LNCAP (cell line): ENCODE results near the gene SUPT4H1.

Experiments
- CTCF ChIP-seq: fragments of 450-650 bp; IDR thresholded peaks from 2 replicates; pipeline ENCODE4 v1.5.1; 2017; ENCODE audit warnings: mild to moderate bottlenecking

SUPT4H1 gene

GRCh38 chr17:58373003-58373402 is 21.0 kb upstream of the SUPT4H1 start:
- no peak for TF ChIP-seq CTCF

- TF ChIP-seq CTCF: no peak
Measured at GRCh38 chr17:58371300-58371950, 19.4 kb upstream of the SUPT4H1 start.

- TF ChIP-seq CTCF: no peak
Measured at GRCh38 chr17:58370716-58371115, 18.7 kb upstream of the SUPT4H1 start.

GRCh38 chr17:58370309-58370708 is 18.3 kb upstream of the SUPT4H1 start:
- TF ChIP-seq CTCF: no peak

GRCh38 chr17:58369214-58370031 is 17.4 kb upstream of the SUPT4H1 start:
- TF ChIP-seq CTCF: no peak

- no peak for TF ChIP-seq CTCF
Measured at GRCh38 chr17:58368860-58369213, 16.8 kb upstream of the SUPT4H1 start.

- TF ChIP-seq CTCF: no peak
Measured at GRCh38 chr17:58367461-58367860, 15.5 kb upstream of the SUPT4H1 start.
